Measurements from ENCODE around the gene GALNT11. TPM values are rescaled to one million over a fixed set of nuclear protein-coding genes. Genes with fewer than 3 reads are reported as not detected.

The GALNT11 gene
- total and polyA plus RNA-seq, 2 experiments from 2014 or later, result 42.0 to 49.1 TPM

DNA sequence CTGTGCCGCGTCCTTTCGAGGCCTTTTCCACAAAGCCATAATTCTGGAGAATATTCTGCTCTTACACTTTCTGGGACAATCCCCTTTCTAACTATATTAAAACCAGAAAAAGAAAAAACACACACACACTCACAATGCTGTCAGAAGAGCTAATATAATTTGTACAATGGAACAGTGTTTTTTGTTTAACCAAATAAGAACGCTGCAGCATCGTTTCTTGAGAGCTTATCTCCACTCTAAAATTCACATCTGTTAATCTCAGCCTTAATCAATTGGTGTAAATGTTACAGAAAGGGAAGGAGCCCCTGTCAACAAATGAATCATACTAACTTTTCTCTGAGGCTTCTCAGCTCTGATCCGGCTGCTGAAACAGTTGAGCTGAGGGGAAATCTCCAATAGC lies 123.9 kb downstream of the GALNT11 start:
- Histone ChIP-seq H3K27ac (no peak overlapping the region), H3K4me1 (ENCODE audit: insufficient read depth) (peaks cover 17% of the 10 kb centered on the region), H3K9me2 (ENCODE audit: insufficient read depth) (no peaks in the 10 kb centered on the region), H3K9ac (no peak overlapping the region), H4K20me1 (ENCODE audit: insufficient read depth) (peaks cover 13% of the 10 kb centered on the region; the same call in 1 of the 2 replicates), H3K27me3 (replicated peaks; ENCODE audit: insufficient read depth) (no peaks in the 10 kb centered on the region), H3F3A (ENCODE audit: insufficient read depth) (peaks cover 28% of the 10 kb centered on the region), H3K4me2 (ENCODE audit: unreplicated experiment) (no peak overlapping the region), H3K4me3 (no peak overlapping the region), H3K9me3 (ENCODE audit: low read depth) (no peaks in the 10 kb centered on the region), H3K36me3 (ENCODE audit: low read depth) (peaks cover 70% of the 10 kb centered on the region), H3K79me2 (ENCODE audit: insufficient read depth) (no peaks in the 10 kb centered on the region), H2AFZ (no peak overlapping the region)
- no peak for DNase-seq
- in situ Hi-C loops (cut with MboI), result no loop called here
- TF ChIP-seq EZH2phosphoT487 (IDR thresholded peaks at IDR 0.05; ENCODE audit: insufficient read depth, low read depth), result no peak
- no peak for TF ChIP-seq EZH2 (IDR thresholded peaks at IDR 0.05; ENCODE audit: insufficient read depth, poor library complexity, severe bottlenecking)
- WGBS, 2 experiments (ENCODE audit: low coverage in 1 of 2, low lambda C conversion rate in 2 of 2, missing lambda C conversion rate in 2 of 2), result 97 to 99% methylated on average over 6 of the region's 6 CpGs

GRCh38 chr7:152152267-152152666 lies 126.8 kb downstream of the GALNT11 start:
- Histone ChIP-seq H3K79me2 (ENCODE audit: insufficient read depth) (no peaks in the 10 kb centered on the region), H3K4me2 (ENCODE audit: unreplicated experiment) (no peak overlapping the region), H3K4me3 (no peak overlapping the region), H4K20me1 (ENCODE audit: insufficient read depth) (no peaks in the 10 kb centered on the region), H3K9me2 (ENCODE audit: insufficient read depth) (no peaks in the 10 kb centered on the region), H3K27ac (no peak overlapping the region), H3K4me1 (ENCODE audit: insufficient read depth) (no peaks in the 10 kb centered on the region), H3F3A (ENCODE audit: insufficient read depth) (peaks cover under 1% of the 10 kb centered on the region; the same call in 1 of the 2 replicates), H3K9me3 (ENCODE audit: low read depth) (no peaks in the 10 kb centered on the region), H3K36me3 (ENCODE audit: low read depth) (peaks cover 76% of the 10 kb centered on the region), H3K9ac (no peak overlapping the region), H3K27me3 (replicated peaks; ENCODE audit: insufficient read depth) (no peaks in the 10 kb centered on the region), H2AFZ (no peak overlapping the region)
- DNase-seq, result no peak
- TF ChIP-seq EZH2phosphoT487 (IDR thresholded peaks at IDR 0.05; ENCODE audit: insufficient read depth, low read depth) (no peak), EZH2 (IDR thresholded peaks at IDR 0.05; ENCODE audit: insufficient read depth, poor library complexity, severe bottlenecking) (no peak)
- 98% methylated on average over 5 of the region's 5 CpGs for WGBS, 2 experiments (ENCODE audit: low coverage in 1 of 2, low lambda C conversion rate in 2 of 2, missing lambda C conversion rate in 2 of 2)
- in situ Hi-C loops (cut with MboI), result no loop called here

- Histone ChIP-seq H3K4me2 (ENCODE audit: unreplicated experiment) (no peak overlapping the region), H3K36me3 (ENCODE audit: low read depth) (peaks cover 67% of the 10 kb centered on the region), H4K20me1 (ENCODE audit: insufficient read depth) (no peaks in the 10 kb centered on the region), H3K4me3 (no peak overlapping the region), H3F3A (ENCODE audit: insufficient read depth) (no peaks in the 10 kb centered on the region), H3K27ac (no peak overlapping the region), H3K9ac (no peak overlapping the region), H2AFZ (no peak overlapping the region), H3K9me2 (ENCODE audit: insufficient read depth) (no peaks in the 10 kb centered on the region), H3K79me2 (ENCODE audit: insufficient read depth) (no peaks in the 10 kb centered on the region), H3K9me3 (ENCODE audit: low read depth) (no peaks in the 10 kb centered on the region), H3K27me3 (replicated peaks; ENCODE audit: insufficient read depth) (no peaks in the 10 kb centered on the region), H3K4me1 (ENCODE audit: insufficient read depth) (no peaks in the 10 kb centered on the region)
- in situ Hi-C loops (cut with MboI), result no loop called here
- DNase-seq, result no peak
- TF ChIP-seq EZH2phosphoT487 (IDR thresholded peaks at IDR 0.05; ENCODE audit: insufficient read depth, low read depth) (no peak), EZH2 (IDR thresholded peaks at IDR 0.05; ENCODE audit: insufficient read depth, poor library complexity, severe bottlenecking) (no peak)
- 90% methylated on average over 11 of the region's 11 CpGs for WGBS, 2 experiments (ENCODE audit: low coverage in 1 of 2, low lambda C conversion rate in 2 of 2, missing lambda C conversion rate in 2 of 2)
These were observed 133.5 kb downstream of the GALNT11 start for GRCh38 chr7:152158801-152159587.

DNA sequence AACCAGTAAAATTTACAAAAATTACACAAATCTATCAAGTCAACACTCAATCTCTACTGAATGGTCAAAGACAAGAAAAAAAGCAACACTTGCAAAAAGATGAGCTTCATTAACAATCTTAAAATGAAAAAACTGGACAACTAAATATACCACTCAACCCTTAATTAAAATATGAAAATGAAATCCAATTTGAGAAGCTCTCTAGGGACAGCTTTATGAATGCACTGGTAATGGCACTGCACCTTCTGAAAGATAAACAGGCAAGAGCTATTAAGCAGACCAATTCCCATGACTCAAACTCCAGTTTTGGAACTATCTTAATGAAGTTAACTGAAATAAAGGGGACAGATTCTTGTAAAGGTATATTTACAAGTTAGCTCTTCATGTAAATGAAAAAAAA lies 135.7 kb downstream of the GALNT11 start:
- H3K9me3 ChIP-seq (ENCODE audit: low read depth), result no peaks in the 10 kb centered on the region
- DNase-seq, result no peak
- H4K20me1 ChIP-seq (ENCODE audit: insufficient read depth), result no peaks in the 10 kb centered on the region
- no peaks in the 10 kb centered on the region for H3K27me3 ChIP-seq (replicated peaks; ENCODE audit: insufficient read depth)
- no peak overlapping the region for H2AFZ ChIP-seq
- no peak overlapping the region for H3K9ac ChIP-seq
- no peak for TF ChIP-seq EZH2 (IDR thresholded peaks at IDR 0.05; ENCODE audit: insufficient read depth, poor library complexity, severe bottlenecking)
- no peak for TF ChIP-seq EZH2phosphoT487 (IDR thresholded peaks at IDR 0.05; ENCODE audit: insufficient read depth, low read depth)
- H3F3A ChIP-seq (ENCODE audit: insufficient read depth), result no peaks in the 10 kb centered on the region
- no peaks in the 10 kb centered on the region for H3K79me2 ChIP-seq (ENCODE audit: insufficient read depth)
- no peaks in the 10 kb centered on the region for H3K9me2 ChIP-seq (ENCODE audit: insufficient read depth)
- no peak overlapping the region for H3K4me3 ChIP-seq
- no peak overlapping the region for H3K4me2 ChIP-seq (ENCODE audit: unreplicated experiment)
- in situ Hi-C loops (cut with MboI), result no loop called here
- H3K27ac ChIP-seq, result no peak overlapping the region
- H3K4me1 ChIP-seq (ENCODE audit: insufficient read depth), result no peaks in the 10 kb centered on the region
- peaks cover 59% of the 10 kb centered on the region for H3K36me3 ChIP-seq (ENCODE audit: low read depth)
